Measurements from ENCODE around the gene RPP40.

- TF ChIP-seq CTCF (optimal IDR thresholded peaks at IDR 0.05 in 1 of 3, IDR thresholded peaks at IDR 0.05 in 1 of 3, conservative IDR thresholded peaks at IDR 0.05 in 1 of 3; ENCODE audit: extremely low read depth in 1 of 3, insufficient read depth in 2 of 3, low read length in 3 of 3) (no peak), EZH2 (IDR thresholded peaks at IDR 0.05; ENCODE audit: low read length) (no peak)
These were observed 9.1 kb downstream of the RPP40 start for GRCh38 chr6:4994741-4995140.
